HEK293 (cell line): ENCODE measurements around the gene PICALM.

ENCODE experiments used
- CTCF ChIA-PET: fragments of 350-600 bp; formaldehyde crosslinking; extraction: SDS; loops from one replicate; lab custom pipeline; 2021; ENCODE audit warnings: antibody characterized with exemption; lab: Yijun Ruan, JAX
- POLR2A ChIA-PET: fragments of 300-600 bp; formaldehyde crosslinking; extraction: SDS; loops from one replicate; lab custom pipeline; 2020; ENCODE audit warnings: antibody characterized with exemption, inconsistent platforms; lab: Yijun Ruan, JAX
- H3K27ac ChIP-seq: fragments of 200-500 bp; sonication (Bioruptor generic); 2 replicates; pipeline ENCODE4 v1.5.1; 2014; ENCODE audit warnings: low read depth, low read length, control low read depth, inconsistent platforms; ENCODE audit errors: extremely low read depth
- H3K36me3 ChIP-seq, 2 experiments: fragments of 200-500 bp in 1 of 2; sonication (Bioruptor generic) in 1 of 2; 1 replicate in 1 of 2; 2 replicates in 1 of 2; pipeline ENCODE4 v1.5.1; 2014 to 2017; ENCODE audit warnings: inconsistent platforms in 2 of 2, low read length in 2 of 2; ENCODE audit not compliant: control insufficient read depth in 2 of 2, insufficient read depth in 1 of 2
- H3K4me1 ChIP-seq: fragments of 200-500 bp; sonication (Bioruptor generic); 2 replicates; pipeline ENCODE4 v1.5.1; 2014; ENCODE audit warnings: mild to moderate bottlenecking, low read length, inconsistent platforms; ENCODE audit not compliant: control insufficient read depth, insufficient read depth
- H3K4me3 ChIP-seq: 2 replicates; pipeline ENCODE4 v1.5.1; 2011; ENCODE audit warnings: low read depth, mild to moderate bottlenecking, control low read depth, low read length, moderate library complexity
- H3K9me3 ChIP-seq: fragments of 200-500 bp; sonication (Bioruptor generic); 2 replicates; pipeline ENCODE4 v1.5.1; 2014; ENCODE audit warnings: low read depth, low read length, inconsistent platforms; ENCODE audit not compliant: control insufficient read depth, insufficient read depth
- HOXC10 ChIP-seq: sonication (generic); formaldehyde crosslinking; IDR thresholded peaks from 2 replicates; pipeline ENCODE4 v1.8.1; 2023; ENCODE audit warnings: mild to moderate bottlenecking, missing genetic modification reagents
- MYNN ChIP-seq: fragments of 450-650 bp; formaldehyde crosslinking; IDR thresholded peaks from 2 replicates; pipeline ENCODE4 v1.5.1; 2016; ENCODE audit warnings: missing biosample characterization, missing genetic modification characterization, borderline replicate concordance
- PRDM2 ChIP-seq: fragments of 450-650 bp; formaldehyde crosslinking; IDR thresholded peaks from 2 replicates; pipeline ENCODE4 v1.5.1; 2016; ENCODE audit warnings: missing biosample characterization, missing genetic modification characterization, borderline replicate concordance
- SP2 ChIP-seq: fragments of 450-650 bp; formaldehyde crosslinking; IDR thresholded peaks from 2 replicates; pipeline ENCODE4 v1.5.1; 2016; ENCODE audit warnings: missing biosample characterization, missing genetic modification characterization
- ZBTB11 ChIP-seq: fragments of 450-650 bp; formaldehyde crosslinking; conservative IDR thresholded peaks from 2 replicates; pipeline ENCODE4 v1.5.1; 2016; ENCODE audit warnings: low read depth, missing biosample characterization, missing genetic modification characterization
- ZNF292 ChIP-seq: fragments of 450-650 bp; formaldehyde crosslinking; IDR thresholded peaks from 2 replicates; pipeline ENCODE4 v1.5.1; 2016; ENCODE audit warnings: low read depth, missing biosample characterization, missing genetic modification characterization, borderline replicate concordance
- ZNF311 ChIP-seq: fragments of 450-650 bp; formaldehyde crosslinking; IDR thresholded peaks from 2 replicates; pipeline ENCODE4 v1.5.1; 2017; ENCODE audit warnings: missing biosample characterization, missing genetic modification characterization, borderline replicate concordance
- ZNF391 ChIP-seq: fragments of 450-650 bp; formaldehyde crosslinking; IDR thresholded peaks from 2 replicates; pipeline ENCODE4 v1.5.1; 2016; ENCODE audit warnings: low read depth, missing biosample characterization, missing genetic modification characterization, borderline replicate concordance
- ZNF449 ChIP-seq: fragments of 450-650 bp; formaldehyde crosslinking; IDR thresholded peaks from 2 replicates; pipeline ENCODE4 v1.5.1; 2017; ENCODE audit warnings: missing biosample characterization, mild to moderate bottlenecking, missing genetic modification characterization, moderate library complexity
- ZNF558 ChIP-seq: fragments of 450-650 bp; formaldehyde crosslinking; IDR thresholded peaks from 2 replicates; pipeline ENCODE4 v1.5.1; 2016; ENCODE audit warnings: missing biosample characterization, missing genetic modification characterization
- ZNF580 ChIP-seq: fragments of 450-650 bp; formaldehyde crosslinking; IDR thresholded peaks from 2 replicates; pipeline ENCODE4 v1.5.1; 2016; ENCODE audit warnings: missing biosample characterization, missing genetic modification characterization
- ZNF585B ChIP-seq: fragments of 450-650 bp; formaldehyde crosslinking; IDR thresholded peaks from 2 replicates; pipeline ENCODE4 v1.5.1; 2016; ENCODE audit warnings: missing biosample characterization, missing genetic modification characterization
- ZNF654 ChIP-seq: fragments of 450-650 bp; formaldehyde crosslinking; IDR thresholded peaks from 2 replicates; pipeline ENCODE4 v1.5.1; 2016; ENCODE audit warnings: low read depth, missing biosample characterization, missing genetic modification characterization
- ZNF768 ChIP-seq: fragments of 450-650 bp; formaldehyde crosslinking; IDR thresholded peaks from 2 replicates; pipeline ENCODE4 v1.5.1; 2018; ENCODE audit warnings: missing biosample characterization, mild to moderate bottlenecking, missing genetic modification characterization

The PICALM gene

GRCh38 chr11:86039094-86039493, 29.8 kb downstream of the PICALM start:
- TF ChIP-seq ZNF292 (tag by site-specific recombination) (no peak), PRDM2 (tag by site-specific recombination) (no peak), HOXC10 (CRISPR knock-in tag) (no peak), SP2 (no peak), ZNF768 (tag by site-specific recombination) (no peak), ZNF580 (tag by site-specific recombination) (no peak), ZNF311 (tag by site-specific recombination) (no peak), ZNF391 (tag by site-specific recombination) (no peak)
- CTCF ChIA-PET, result interaction anchor here (0.6 to 5.7 kb wide), 3 partner anchors 13 to 155 kb away, joined by 3 to 45 read pairs (median 7); no protein-coding TSS in a partner anchor

GRCh38 chr11:86037743-86038142, 31.1 kb downstream of the PICALM start:
- ChIA-PET CTCF (interaction anchor here (5.7 kb wide), 1 partner anchor 15 kb away, joined by 45 read pairs; no protein-coding TSS in a partner anchor), POLR2A (no interaction called here)
- Histone ChIP-seq H3K4me3 (no peak overlapping the region), H3K4me1 (0 out of 2 replicates have a peak, but pooled peaks cover 2% of the 10 kb centered on the region), H3K9me3 (no peaks in the 10 kb centered on the region), H3K36me3 (no peaks in the 10 kb centered on the region), H3K27ac (no peak overlapping the region)
- TF ChIP-seq ZBTB11 (tag by site-specific recombination) (no peak), MYNN (tag by site-specific recombination) (no peak), PRDM2 (tag by site-specific recombination) (no peak), ZNF654 (tag by site-specific recombination) (no peak), ZNF558 (tag by site-specific recombination) (no peak), ZNF449 (tag by site-specific recombination) (no peak), ZNF580 (tag by site-specific recombination) (no peak), ZNF585B (tag by site-specific recombination) (no peak)

More at GRCh38 chr11:86039094-86039493, 29.8 kb downstream of the PICALM start:
- Histone ChIP-seq H3K36me3 (no peaks in the 10 kb centered on the region), H3K4me1 (0 out of 2 replicates have a peak, but pooled peaks cover 2% of the 10 kb centered on the region), H3K4me3 (no peak overlapping the region), H3K27ac (no peak overlapping the region), H3K9me3 (no peaks in the 10 kb centered on the region)
- POLR2A ChIA-PET, result no interaction called here
